Fibroblast of lung (primary cell): ENCODE measurements around the gene APLF. TPM values are rescaled to one million over a fixed set of nuclear protein-coding genes. Genes with fewer than 3 reads are reported as not detected.

Experiments used
- DNase-seq, 2 donors: peaks; one replicate each; pipeline versions ENCODE4 v3.0.0 to v3.0.0-alpha.2; 2010; ENCODE audit warnings: low read depth in 2 of 2
- H2AFZ ChIP-seq: 2 replicates; pipeline ENCODE4 v1.5.1; 2012; ENCODE audit warnings: low read length, control low read depth, inconsistent platforms
- H3K27ac ChIP-seq: 2 replicates; pipeline ENCODE4 v1.5.1; 2011; ENCODE audit warnings: low read length, control low read depth; ENCODE audit not compliant: insufficient read depth
- H3K27me3 ChIP-seq: 2 replicates; pipeline ENCODE4 v1.5.1; 2011; ENCODE audit warnings: mild to moderate bottlenecking, low read length; ENCODE audit not compliant: control insufficient read depth, insufficient read depth
- H3K36me3 ChIP-seq: 2 replicates; pipeline ENCODE4 v1.5.1; 2011; ENCODE audit warnings: low read length; ENCODE audit not compliant: control insufficient read depth, insufficient read depth
- H3K4me1 ChIP-seq: 2 replicates; pipeline ENCODE4 v1.5.1; 2011; ENCODE audit warnings: low read length; ENCODE audit not compliant: control insufficient read depth, insufficient read depth; ENCODE audit errors: extremely low read depth
- H3K4me2 ChIP-seq: 2 replicates; pipeline ENCODE4 v1.5.1; 2011; ENCODE audit warnings: low read length, control low read depth; ENCODE audit not compliant: insufficient read depth; ENCODE audit errors: extremely low read depth
- H3K4me3 ChIP-seq, 4 experiments: fragments of 200-600 bp in 1 of 4; sonication (generic) in 1 of 4; replicated peaks in 1 of 4; 2 replicates each; pipeline ENCODE4 v1.5.1; 2011 to 2016; ENCODE audit warnings: low read length in 4 of 4, low read depth in 3 of 4, mild to moderate bottlenecking in 3 of 4, control low read depth in 2 of 4, inconsistent platforms in 1 of 4, mixed read lengths in 1 of 4; ENCODE audit not compliant: insufficient read depth in 1 of 4; ENCODE audit errors: control extremely low read depth in 1 of 4
- H3K79me2 ChIP-seq: 2 replicates; pipeline ENCODE4 v1.5.1; 2012; ENCODE audit warnings: mild to moderate bottlenecking, low read length, inconsistent platforms; ENCODE audit not compliant: control insufficient read depth, insufficient read depth
- H3K9ac ChIP-seq: 2 replicates; pipeline ENCODE4 v1.5.1; 2011; ENCODE audit warnings: mild to moderate bottlenecking, low read length, control low read depth; ENCODE audit not compliant: insufficient read depth
- H3K9me3 ChIP-seq: 2 replicates; pipeline ENCODE4 v1.5.1; 2012; ENCODE audit warnings: low read depth, low read length; ENCODE audit not compliant: control insufficient read depth, insufficient read depth
- H4K20me1 ChIP-seq: 2 replicates; pipeline ENCODE4 v1.5.1; 2011; ENCODE audit warnings: low read length; ENCODE audit not compliant: control insufficient read depth, insufficient read depth; ENCODE audit errors: extremely low read depth
- EZH2 ChIP-seq: IDR thresholded peaks from 2 replicates; pipeline ENCODE4 v1.5.1; 2012; ENCODE audit warnings: low read length, control low read depth, mild to moderate bottlenecking; ENCODE audit errors: missing control alignments
- polyA minus RNA-seq: library from RNA; depleted of rRNA, polyadenylated mRNA; stranded (reverse); fragments of >200 nt; gene quantifications from 2 replicates; pipeline ENCODE4 v1.2.3, GENCODE V29; 2011; ENCODE audit warnings: low replicate concordance
- polyA plus RNA-seq, 2 donors: library from polyadenylated mRNA; depleted of rRNA in 1 of 2; stranded (reverse) in 1 of 2; unstranded in 1 of 2; fragments of >200 nt; gene quantifications; 2 replicates each; pipeline ENCODE4 v1.2.1, GENCODE V29; 2011 to 2012; ENCODE audit warnings: missing spikeins in 1 of 2
- total RNA-seq: library from RNA; depleted of rRNA; stranded (reverse); fragments of >200 nt; gene quantifications from 2 replicates; pipeline ENCODE4 v1.2.1, GENCODE V29; 2014
- TF ChIP-seq, protein P1 (sequence below), 2 donors: IDR thresholded peaks in 1 of 2; conservative IDR thresholded peaks in 1 of 2; 1 replicate in 1 of 2; 2 replicates in 1 of 2; pipeline ENCODE4 v1.5.1; 2011 to 2012; ENCODE audit warnings: low read length in 2 of 2, control low read depth in 1 of 2, inconsistent platforms in 1 of 2, low read depth in 1 of 2, mild to moderate bottlenecking in 1 of 2

Gene APLF, protein sequence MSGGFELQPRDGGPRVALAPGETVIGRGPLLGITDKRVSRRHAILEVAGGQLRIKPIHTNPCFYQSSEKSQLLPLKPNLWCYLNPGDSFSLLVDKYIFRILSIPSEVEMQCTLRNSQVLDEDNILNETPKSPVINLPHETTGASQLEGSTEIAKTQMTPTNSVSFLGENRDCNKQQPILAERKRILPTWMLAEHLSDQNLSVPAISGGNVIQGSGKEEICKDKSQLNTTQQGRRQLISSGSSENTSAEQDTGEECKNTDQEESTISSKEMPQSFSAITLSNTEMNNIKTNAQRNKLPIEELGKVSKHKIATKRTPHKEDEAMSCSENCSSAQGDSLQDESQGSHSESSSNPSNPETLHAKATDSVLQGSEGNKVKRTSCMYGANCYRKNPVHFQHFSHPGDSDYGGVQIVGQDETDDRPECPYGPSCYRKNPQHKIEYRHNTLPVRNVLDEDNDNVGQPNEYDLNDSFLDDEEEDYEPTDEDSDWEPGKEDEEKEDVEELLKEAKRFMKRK
- 9.4 and 10.8 TPM in 2 replicates for total RNA-seq
- polyA plus RNA-seq, result 1.4 and 1.6 TPM in 2 replicates
- polyA plus RNA-seq (2012), result 0.93 and 1.0 TPM in 2 replicates
- 0.37 and 0.90 TPM in 2 replicates for polyA minus RNA-seq

- peak within 1 kb of the TSS; percentile 100 for H2AFZ ChIP-seq
- H3K79me2 ChIP-seq, result no peaks in the 10 kb centered on the region
- peak within 1 kb of the TSS; percentile 93 for H3K4me2 ChIP-seq
- H3K27me3 ChIP-seq, result no peaks in the 10 kb centered on the region
- H3K4me1 ChIP-seq, result peaks cover 4% of the 10 kb centered on the region
- no peaks in the 10 kb centered on the region for H3K9me3 ChIP-seq
- H3K4me3 ChIP-seq, result peak within 1 kb of the TSS; percentile 92 to 100 (median 94)
- H3K27ac ChIP-seq, result peak within 1 kb of the TSS; percentile 89
- DNase-seq, result peak; percentile 99
- peak within 1 kb of the TSS; percentile 93 for H3K9ac ChIP-seq
- no peaks in the 10 kb centered on the region for H4K20me1 ChIP-seq
- no peaks in the 10 kb centered on the region for H3K36me3 ChIP-seq
- TF ChIP-seq, protein P1, sequence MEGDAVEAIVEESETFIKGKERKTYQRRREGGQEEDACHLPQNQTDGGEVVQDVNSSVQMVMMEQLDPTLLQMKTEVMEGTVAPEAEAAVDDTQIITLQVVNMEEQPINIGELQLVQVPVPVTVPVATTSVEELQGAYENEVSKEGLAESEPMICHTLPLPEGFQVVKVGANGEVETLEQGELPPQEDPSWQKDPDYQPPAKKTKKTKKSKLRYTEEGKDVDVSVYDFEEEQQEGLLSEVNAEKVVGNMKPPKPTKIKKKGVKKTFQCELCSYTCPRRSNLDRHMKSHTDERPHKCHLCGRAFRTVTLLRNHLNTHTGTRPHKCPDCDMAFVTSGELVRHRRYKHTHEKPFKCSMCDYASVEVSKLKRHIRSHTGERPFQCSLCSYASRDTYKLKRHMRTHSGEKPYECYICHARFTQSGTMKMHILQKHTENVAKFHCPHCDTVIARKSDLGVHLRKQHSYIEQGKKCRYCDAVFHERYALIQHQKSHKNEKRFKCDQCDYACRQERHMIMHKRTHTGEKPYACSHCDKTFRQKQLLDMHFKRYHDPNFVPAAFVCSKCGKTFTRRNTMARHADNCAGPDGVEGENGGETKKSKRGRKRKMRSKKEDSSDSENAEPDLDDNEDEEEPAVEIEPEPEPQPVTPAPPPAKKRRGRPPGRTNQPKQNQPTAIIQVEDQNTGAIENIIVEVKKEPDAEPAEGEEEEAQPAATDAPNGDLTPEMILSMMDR (conservative IDR thresholded peaks at IDR 0.05 in 1 of 2, IDR thresholded peaks at IDR 0.05 in 1 of 2; ENCODE audit: low read depth in 1 of 2, low read length in 2 of 2), result no peak
- no peak for TF ChIP-seq EZH2
Measured at GRCh38 chr2:68467077-68467960, at the start of gene APLF, which contains the start of gene FBXO48. TSS of gene APLF (plus strand) at chr2:68467585. CDS start at chr2:68467732, 147 bp downstream. TSS of gene FBXO48 (minus strand) at chr2:68467294. CDS start at chr2:68465145, 2,149 bp downstream.

- Histone ChIP-seq H3K27ac (no peak overlapping the region), H3K4me2 (no peak overlapping the region), H3K9ac (no peak overlapping the region), H2AFZ (no peak overlapping the region), H3K4me1 (no peaks in the 10 kb centered on the region), H3K36me3 (no peaks in the 10 kb centered on the region), H3K27me3 (peaks cover 12% of the 10 kb centered on the region), H3K9me3 (no peaks in the 10 kb centered on the region), H3K79me2 (no peaks in the 10 kb centered on the region), H3K4me3 (no peak overlapping the region), H4K20me1 (no peaks in the 10 kb centered on the region)
- TF ChIP-seq EZH2, result no peak
- TF ChIP-seq, protein P1 (conservative IDR thresholded peaks at IDR 0.05 in 1 of 2, IDR thresholded peaks at IDR 0.05 in 1 of 2; ENCODE audit: low read depth in 1 of 2, low read length in 2 of 2), result no peak
- DNase-seq, result no peak
Measured at GRCh38 chr2:68417926-68418325, 49.5 kb upstream of the APLF start.

GRCh38 chr2:68418419-68418818, 49.0 kb upstream of the APLF start:
- DNase-seq, result no peak
- H3K27me3 ChIP-seq, result peaks cover 12% of the 10 kb centered on the region
- TF ChIP-seq EZH2, result no peak
- TF ChIP-seq, protein P1 (conservative IDR thresholded peaks at IDR 0.05 in 1 of 2, IDR thresholded peaks at IDR 0.05 in 1 of 2; ENCODE audit: low read depth in 1 of 2, low read length in 2 of 2), result no peak

More at GRCh38 chr2:68418419-68418818, 49.0 kb upstream of the APLF start:
- H3K36me3 ChIP-seq, result no peaks in the 10 kb centered on the region
- H4K20me1 ChIP-seq, result no peaks in the 10 kb centered on the region
- H3K4me3 ChIP-seq, result no peak overlapping the region
- no peaks in the 10 kb centered on the region for H3K79me2 ChIP-seq
- no peak overlapping the region for H3K9ac ChIP-seq
- no peak overlapping the region for H2AFZ ChIP-seq
- no peak overlapping the region for H3K27ac ChIP-seq
- no peak overlapping the region for H3K4me2 ChIP-seq
- H3K9me3 ChIP-seq, result no peaks in the 10 kb centered on the region
- H3K4me1 ChIP-seq, result no peaks in the 10 kb centered on the region
